SK-N-SH (cell line): Measurements from ENCODE around the gene HACE1. TPM values are rescaled to one million over a fixed set of nuclear protein-coding genes. Genes with fewer than 3 reads are reported as not detected.
"Not testable (repeated sequence)": the region's sequence is repeated elsewhere in the genome, so short reads cannot be mapped to it uniquely, and the experiment has no call there.

Source experiments
- CTCF ChIA-PET: fragments of 300-600, 350-600 bp; formaldehyde crosslinking; extraction: SDS; loops from one replicate; lab custom pipeline; 2021; lab: Yijun Ruan, JAX
- POLR2A ChIA-PET: fragments of 350-600 bp; sonication (Branson Sonifier 250); formaldehyde crosslinking; extraction: SDS; loops from one replicate; lab custom pipeline; 2020; ENCODE audit warnings: antibody characterized with exemption, inconsistent platforms; lab: Yijun Ruan, JAX
- DNase-seq: peaks from one replicate; pipeline ENCODE4 v3.0.0; 2012
- H2AFZ ChIP-seq: fragments of 200-600 bp; sonication (generic); 2 replicates; pipeline ENCODE4 v1.8.1; 2016; ENCODE audit warnings: antibody characterized with exemption, mild to moderate bottlenecking, low read depth
- H3F3A ChIP-seq: fragments of 200-600 bp; sonication (generic); replicated peaks from 2 replicates; pipeline ENCODE3; 2016; ENCODE audit warnings: antibody characterized with exemption, mild to moderate bottlenecking; ENCODE audit not compliant: insufficient read depth
- H3K27ac ChIP-seq, 2 experiments: fragments of 200-500 bp in 1 of 2; fragments of 200-600 bp in 1 of 2; sonication (Bioruptor generic) in 1 of 2; sonication (generic), shearing (Covaris generic) in 1 of 2; 2 replicates each; pipeline versions ENCODE4 v1.5.1 to v1.6.1; 2014 to 2016; ENCODE audit warnings: low read depth in 2 of 2, inconsistent platforms in 1 of 2, low read length in 1 of 2, mild to moderate bottlenecking in 1 of 2, mixed read lengths in 1 of 2
- H3K27me3 ChIP-seq: fragments of 200-600 bp; sonication (generic), shearing (Covaris generic); 2 replicates; pipeline ENCODE4 v1.6.1; 2016; ENCODE audit warnings: mixed run types; ENCODE audit not compliant: insufficient read depth
- H3K36me3 ChIP-seq, 2 experiments: fragments of 200-500 bp in 1 of 2; fragments of 200-600 bp in 1 of 2; sonication (Bioruptor generic) in 1 of 2; sonication (generic) in 1 of 2; replicated peaks in 1 of 2; 2 replicates each; pipeline versions ENCODE3 to v1.5.1; 2014 to 2016; ENCODE audit warnings: low read length in 1 of 2, mild to moderate bottlenecking in 1 of 2; ENCODE audit not compliant: insufficient read depth in 2 of 2, control insufficient read depth in 1 of 2
- H3K4me1 ChIP-seq, 2 experiments: fragments of 200-500 bp in 1 of 2; fragments of 200-600 bp in 1 of 2; sonication (Bioruptor generic) in 1 of 2; sonication (generic), shearing (Covaris generic) in 1 of 2; 2 replicates each; pipeline versions ENCODE4 v1.5.1 to v1.6.1; 2014 to 2016; ENCODE audit warnings: low read depth in 1 of 2, low read length in 1 of 2, mixed run types in 1 of 2; ENCODE audit not compliant: insufficient read depth in 2 of 2, control insufficient read depth in 1 of 2
- H3K4me2 ChIP-seq: fragments of 200-600 bp; sonication (generic), shearing (Covaris generic); 2 replicates; pipeline ENCODE4 v1.6.1; 2017; ENCODE audit warnings: mixed run types
- H3K4me3 ChIP-seq, 2 experiments: fragments of 200-500 bp in 1 of 2; fragments of 200-600 bp in 1 of 2; sonication (Bioruptor generic) in 1 of 2; sonication (generic), shearing (Covaris generic) in 1 of 2; 2 replicates each; pipeline versions ENCODE4 v1.5.1 to v1.8.1; 2014 to 2016; ENCODE audit warnings: low read depth in 2 of 2, inconsistent platforms in 1 of 2, low read length in 1 of 2, mild to moderate bottlenecking in 1 of 2, mixed read lengths in 1 of 2, moderate library complexity in 1 of 2
- H3K79me2 ChIP-seq: fragments of 200-600 bp; sonication (generic); 2 replicates; pipeline ENCODE4 v1.8.1; 2017; ENCODE audit warnings: mild to moderate bottlenecking; ENCODE audit not compliant: insufficient read depth
- H3K9ac ChIP-seq: fragments of 200-600 bp; sonication (generic); 2 replicates; pipeline ENCODE4 v1.6.1; 2017; ENCODE audit warnings: mixed run types
- H3K9me2 ChIP-seq: fragments of 200-600 bp; sonication (generic); 2 replicates; pipeline ENCODE4 v1.6.1; 2017; ENCODE audit warnings: mixed run types
- H3K9me3 ChIP-seq: fragments of 200-600 bp; sonication (generic); 2 replicates; pipeline ENCODE4 v1.6.1; 2017; ENCODE audit warnings: mixed run types, mild to moderate bottlenecking, moderate library complexity
- H4K20me1 ChIP-seq: fragments of 200-600 bp; sonication (generic); 2 replicates; pipeline ENCODE4 v1.6.1; 2017; ENCODE audit warnings: mild to moderate bottlenecking, mixed run types; ENCODE audit not compliant: insufficient read depth
- EP300 ChIP-seq, 2 experiments: IDR thresholded peaks; 2 replicates each; pipeline versions ENCODE4 v1.4.0 to v1.6.1; 2012; ENCODE audit warnings: borderline replicate concordance in 1 of 2, low read depth in 1 of 2, low read length in 1 of 2
- EZH2phosphoT487 ChIP-seq: fragments of 200-600 bp; sonication (generic); IDR thresholded peaks from 2 replicates; pipeline ENCODE4 v1.6.1; 2017; ENCODE audit warnings: low read depth, mixed run types, mild to moderate bottlenecking, antibody characterized with exemption, moderate library complexity, borderline replicate concordance
- FOXJ3 ChIP-seq: sonication (generic); formaldehyde crosslinking; IDR thresholded peaks from 2 replicates; pipeline ENCODE4 v1.5.1; 2020; ENCODE audit warnings: mild to moderate bottlenecking, missing genetic modification reagents
- IRF3 ChIP-seq: fragments of 150-350 bp; IDR thresholded peaks from 2 replicates; pipeline ENCODE4 v1.6.1; 2016; ENCODE audit warnings: mild to moderate bottlenecking, low read depth, low read length
- JUND ChIP-seq: IDR thresholded peaks from 2 replicates; pipeline ENCODE4 v1.4.0; 2012
- PBX3 ChIP-seq: IDR thresholded peaks from 2 replicates; pipeline ENCODE4; 2012
- RXRA ChIP-seq: IDR thresholded peaks from 2 replicates; pipeline ENCODE4 v1.4.0; 2012; ENCODE audit warnings: low read depth, mild to moderate bottlenecking, borderline replicate concordance
- TAF1 ChIP-seq: IDR thresholded peaks from 2 replicates; pipeline ENCODE4 v1.6.1; 2012; ENCODE audit warnings: low read depth, mild to moderate bottlenecking, low read length, moderate library complexity, borderline replicate concordance
- TCF12 ChIP-seq: IDR thresholded peaks from 2 replicates; pipeline ENCODE4 v1.4.0; 2012
- TEAD4 ChIP-seq: IDR thresholded peaks from 2 replicates; pipeline ENCODE4 v1.4.0; 2012; ENCODE audit warnings: mild to moderate bottlenecking, borderline replicate concordance; ENCODE audit not compliant: insufficient read depth
- YY1 ChIP-seq: IDR thresholded peaks from 2 replicates; pipeline ENCODE4 v1.4.0; 2012; ENCODE audit warnings: low read depth, mild to moderate bottlenecking
- WGBS: methylation state at CpG from one replicate; pipeline ENCODE4 v1.1.6; 2017; ENCODE audit warnings: low lambda C conversion rate; 5-methylcytosine and 5-hydroxymethylcytosine counted together
- polyA plus RNA-seq, 3 experiments: library from polyadenylated mRNA; depleted of rRNA; stranded (reverse); fragments of >200 nt; gene quantifications; 2 replicates each; pipeline ENCODE4 v1.2.3, GENCODE V29; 2012

The HACE1 gene
- polyA plus RNA-seq, 1 of the 3 experiments (the other 2 are of a cell fraction), result 6.2 TPM

- no peaks in the 10 kb centered on the region for H3K27me3 ChIP-seq
- 76% methylated on average over 1 of the region's 1 CpG for WGBS
- H3K4me3 ChIP-seq, result no peak overlapping the region
- TF ChIP-seq EZH2phosphoT487, result no peak
- no peak for TF ChIP-seq TAF1
- TF ChIP-seq FOXJ3 (CRISPR knock-in tag), result no peak
- TF ChIP-seq YY1, result no peak
- TF ChIP-seq IRF3, result no peak
- TF ChIP-seq PBX3, result no peak
- TF ChIP-seq JUND, result no peak
- no peak for TF ChIP-seq RXRA
- no peak for TF ChIP-seq TCF12
- no peak for TF ChIP-seq EP300 (IDR thresholded peaks at IDR 0.05; ENCODE audit: borderline replicate concordance in 1 of 2, low read depth in 1 of 2, low read length in 1 of 2)
- ChIA-PET CTCF (no interaction called here), POLR2A (no interaction called here)
- no peak overlapping the region for H3K4me2 ChIP-seq
- no peaks in the 10 kb centered on the region for H3K9me2 ChIP-seq
- H3F3A ChIP-seq, result no peaks in the 10 kb centered on the region
- H3K9me3 ChIP-seq, result no peaks in the 10 kb centered on the region
- no peaks in the 10 kb centered on the region for H3K4me1 ChIP-seq
- no peak overlapping the region for H3K9ac ChIP-seq
- H3K27ac ChIP-seq, result no peak overlapping the region
- H4K20me1 ChIP-seq, result no peaks in the 10 kb centered on the region
- H3K79me2 ChIP-seq, result no peaks in the 10 kb centered on the region
- no peak overlapping the region for H2AFZ ChIP-seq
- DNase-seq, result no peak
- peaks cover 10 to 20% of the 10 kb centered on the region in 2 experiments for H3K36me3 ChIP-seq
These were observed 31.2 kb downstream of the HACE1 start for GRCh38 chr6:104828478-104828877.

GRCh38 chr6:104820820-104821219, 38.9 kb downstream of the HACE1 start:
- CTCF ChIA-PET, result interaction anchor here (1.4 kb wide), 1 partner anchor 10 kb away, joined by 3 read pairs; no protein-coding TSS in a partner anchor
- H3K4me1 ChIP-seq, H3K9ac ChIP-seq, H3K79me2 ChIP-seq, H2AFZ ChIP-seq, DNase-seq, POLR2A ChIA-PET, H3F3A ChIP-seq, H3K9me2 ChIP-seq, H3K4me2 ChIP-seq, H3K9me3 ChIP-seq, H3K4me3 ChIP-seq, H3K27ac ChIP-seq, H3K27me3 ChIP-seq, H4K20me1 ChIP-seq: not testable (repeated sequence)
- WGBS, result 92% methylated on average over 4 of the region's 4 CpGs
- peaks cover 3 to 14% of the 10 kb centered on the region in 2 experiments for H3K36me3 ChIP-seq

GRCh38 chr6:104816125-104816524, 43.6 kb downstream of the HACE1 start:
- no peak overlapping the region for H3K4me3 ChIP-seq
- DNase-seq, result no peak
- H3K4me2 ChIP-seq, result no peak overlapping the region
- peaks cover 0 to 3% of the 10 kb centered on the region in 2 experiments for H3K36me3 ChIP-seq
- CTCF ChIA-PET, result no interaction called here
- H3K9me2 ChIP-seq, result no peaks in the 10 kb centered on the region
- POLR2A ChIA-PET, result no interaction called here
- no peaks in the 10 kb centered on the region for H3K4me1 ChIP-seq
- no peaks in the 10 kb centered on the region for H3K79me2 ChIP-seq
- H3K27ac ChIP-seq, result no peak overlapping the region
- no peaks in the 10 kb centered on the region for H4K20me1 ChIP-seq
- no peaks in the 10 kb centered on the region; the same call in 1 of the 2 replicates for H3K9me3 ChIP-seq
- WGBS, result 90% methylated on average over 2 of the region's 3 CpGs
- no peaks in the 10 kb centered on the region for H3F3A ChIP-seq
- no peak overlapping the region for H3K9ac ChIP-seq
- TF ChIP-seq TEAD4, result no peak
- H3K27me3 ChIP-seq, result no peaks in the 10 kb centered on the region
- no peak overlapping the region for H2AFZ ChIP-seq
